CD14-positive monocyte (primary cell): ENCODE data around the gene TRAPPC11. TPM values are rescaled to one million over a fixed set of nuclear protein-coding genes. Genes with fewer than 3 reads are reported as not detected.
A peak's percentile ranks its signal among the peaks of the same experiment; 100 is the strongest.

Experiments
- DNase-seq, 3 donors: peaks; one replicate each; pipeline ENCODE4 v3.0.0-alpha.2; 2011 to 2022
- H2AFZ ChIP-seq: 2 replicates; pipeline ENCODE4 v1.6.0; 2012; ENCODE audit warnings: mild to moderate bottlenecking, low read depth, low read length, inconsistent platforms; ENCODE audit not compliant: insufficient read depth, poor library complexity, severe bottlenecking
- H3K27ac ChIP-seq, 2 donors: 1 replicate in 1 of 2; 2 replicates in 1 of 2; pipeline ENCODE4 v1.5.1; 2012 to 2013; ENCODE audit warnings: low read length in 2 of 2, control low read depth in 1 of 2, inconsistent platforms in 1 of 2, low read depth in 1 of 2, mild to moderate bottlenecking in 1 of 2
- H3K27me3 ChIP-seq, 2 donors: one replicate each; pipeline versions ENCODE4 v1.6.0 to v1.6.1; 2011 to 2013; ENCODE audit warnings: low read length in 2 of 2; ENCODE audit not compliant: control insufficient read depth in 2 of 2, insufficient read depth in 2 of 2
- H3K36me3 ChIP-seq, 2 donors: replicated peaks in 1 of 2; 1 replicate in 1 of 2; 2 replicates in 1 of 2; pipeline versions ENCODE4 v1.5.1 to v1.6.1; 2012 to 2013; ENCODE audit warnings: low read length in 2 of 2, control low read depth in 1 of 2, inconsistent platforms in 1 of 2, mild to moderate bottlenecking in 1 of 2; ENCODE audit not compliant: insufficient read depth in 2 of 2, control insufficient read depth in 1 of 2
- H3K4me1 ChIP-seq, 2 donors: 1 replicate in 1 of 2; 2 replicates in 1 of 2; pipeline versions ENCODE4 v1.5.1 to v1.6.1; 2012 to 2013; ENCODE audit warnings: low read length in 2 of 2, control low read depth in 1 of 2, inconsistent platforms in 1 of 2, mild to moderate bottlenecking in 1 of 2, moderate library complexity in 1 of 2; ENCODE audit not compliant: insufficient read depth in 2 of 2, control insufficient read depth in 1 of 2
- H3K4me2 ChIP-seq: replicated peaks from 2 replicates; pipeline ENCODE3; 2012; ENCODE audit warnings: low read length, moderate library complexity, mild to moderate bottlenecking; ENCODE audit not compliant: poor library complexity, severe bottlenecking; ENCODE audit errors: extremely low read depth
- H3K4me3 ChIP-seq, 3 experiments: fragments of 200-600 bp in 1 of 3; sonication (generic) in 1 of 3; replicated peaks in 1 of 3; 1 replicate in 2 of 3; 2 replicates in 1 of 3; pipeline ENCODE4 v1.5.1; 2011 to 2013; ENCODE audit warnings: low read length in 3 of 3, mild to moderate bottlenecking in 3 of 3, control low read depth in 2 of 3, low read depth in 2 of 3, inconsistent platforms in 1 of 3, moderate library complexity in 1 of 3
- H3K79me2 ChIP-seq: 2 replicates; pipeline ENCODE4 v1.6.0; 2012; ENCODE audit warnings: mild to moderate bottlenecking, control low read depth, inconsistent platforms, low read length, moderate library complexity; ENCODE audit not compliant: insufficient read depth
- H3K9ac ChIP-seq: 2 replicates; pipeline ENCODE4 v1.6.0; 2017; ENCODE audit warnings: low read length, mild to moderate bottlenecking; ENCODE audit not compliant: insufficient read depth, poor library complexity, severe bottlenecking
- H3K9me3 ChIP-seq, 2 donors: replicated peaks in 1 of 2; 1 replicate in 1 of 2; 2 replicates in 1 of 2; pipeline versions ENCODE4 v1.5.1 to v1.6.1; 2012 to 2013; ENCODE audit warnings: low read length in 2 of 2, control low read depth in 1 of 2; ENCODE audit not compliant: control insufficient read depth in 1 of 2, insufficient read depth in 1 of 2
- H4K20me1 ChIP-seq: 2 replicates; pipeline ENCODE4 v1.6.0; 2012; ENCODE audit warnings: mild to moderate bottlenecking, low read length, control low read depth, moderate library complexity; ENCODE audit not compliant: insufficient read depth
- H3K27ac Mint-ChIP-seq, 7 donors: one replicate each; pipeline ENCODE4 v1.8.0; 2020; ENCODE audit warnings: mild to moderate bottlenecking in 7 of 7, mixed read lengths in 7 of 7, moderate library complexity in 6 of 7, inconsistent platforms in 2 of 7
- H3K27me3 Mint-ChIP-seq, 3 donors: one replicate each; pipeline ENCODE4 v1.8.0; 2021 to 2022; ENCODE audit warnings: low read depth in 3 of 3, mild to moderate bottlenecking in 3 of 3, mixed read lengths in 3 of 3, moderate library complexity in 3 of 3, inconsistent platforms in 1 of 3
- H3K36me3 Mint-ChIP-seq, 2 donors: one replicate each; pipeline ENCODE4 v1.8.0; 2020; ENCODE audit warnings: mixed read lengths in 2 of 2, inconsistent platforms in 1 of 2, mild to moderate bottlenecking in 1 of 2
- H3K4me1 Mint-ChIP-seq: one replicate; pipeline ENCODE4 v1.8.0; 2020; ENCODE audit warnings: mild to moderate bottlenecking, mixed read lengths
- H3K4me3 Mint-ChIP-seq, 2 donors: one replicate each; pipeline ENCODE4 v1.8.0; 2020; ENCODE audit warnings: mild to moderate bottlenecking in 2 of 2, mixed read lengths in 2 of 2, moderate library complexity in 1 of 2
- H3K9me3 Mint-ChIP-seq, 7 donors: one replicate each; pipeline ENCODE4 v1.8.0; 2020 to 2022; ENCODE audit warnings: mixed read lengths in 7 of 7, mild to moderate bottlenecking in 6 of 7, moderate library complexity in 6 of 7, inconsistent platforms in 2 of 7
- WGBS: methylation state at CpG from one replicate; pipeline ENCODE4 v1.1.5; 2013; ENCODE audit warnings: missing lambda C conversion rate; ENCODE audit not compliant: insufficient coverage; 5-methylcytosine and 5-hydroxymethylcytosine counted together
- intact Hi-C, 2 donors: fragments of 100-400 bp; cut with micrococcal nuclease; formaldehyde crosslinking; loops; one replicate each; pipeline versions ENCODE4 v1.15.0 to v1.15.1; 2023
- polyA plus RNA-seq, 3 donors: library from polyadenylated mRNA; depleted of rRNA in 1 of 3; unstranded in 2 of 3; stranded (reverse) in 1 of 3; fragments of 300-500 nt in 2 of 3; fragments of >200 nt in 1 of 3; fragmentation: Illumina TruSeq in 2 of 3; gene quantifications; 1 replicate in 2 of 3; 2 replicates in 1 of 3; pipeline ENCODE4 v1.2.3, GENCODE V29; 2012 to 2021
- TF ChIP-seq, protein P1 (sequence below): fragments of 200-600 bp; IDR thresholded peaks from one replicate; pipeline ENCODE4 v1.8.0; 2022; ENCODE audit warnings: antibody characterized with exemption, mild to moderate bottlenecking

TRAPPC11 gene
- polyA plus RNA-seq, 3 donors, result 18.4 to 30.7 (median 29.7) TPM

- peaks cover 67 to 89% of the 10 kb centered on the region in 2 donors for H3K36me3 Mint-ChIP-seq
- H3K4me1 Mint-ChIP-seq, result no peaks in the 10 kb centered on the region
- H3K27ac Mint-ChIP-seq, result peak overlapping the region in 1 of 7 donors; percentile 76
Measured at GRCh38 chr4:183688216-183688615, 29.1 kb downstream of the TRAPPC11 start.

DNA sequence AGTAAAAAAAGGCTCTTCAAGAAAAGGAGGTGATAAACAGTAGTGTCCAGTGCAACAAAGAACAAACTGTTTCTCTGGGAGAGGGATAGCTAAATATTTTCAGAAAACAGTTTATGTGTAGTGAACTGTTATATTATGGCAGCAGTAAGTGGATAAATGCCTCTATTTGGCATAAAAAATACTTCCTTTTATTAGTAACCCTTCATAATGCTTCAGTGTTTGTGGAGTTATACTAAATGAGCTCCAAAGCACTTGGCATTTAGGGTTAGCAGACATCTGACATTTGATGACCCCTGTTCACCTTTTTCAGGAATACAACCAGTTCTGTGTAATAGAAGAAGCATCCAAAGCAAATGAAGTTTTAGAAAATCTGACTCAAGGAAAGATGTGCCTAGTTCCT, 31.9 kb downstream of the TRAPPC11 start:
- Histone ChIP-seq H3K27ac (no peak overlapping the region), H3K9me3 (no peaks in the 10 kb centered on the region), H2AFZ (no peak overlapping the region), H3K79me2 (no peaks in the 10 kb centered on the region), H3K9ac (no peak overlapping the region), H3K27me3 (no peaks in the 10 kb centered on the region), H3K4me1 (no peaks in the 10 kb centered on the region), H4K20me1 (peaks cover 16% of the 10 kb centered on the region), H3K4me2 (no peak overlapping the region), H3K36me3 (peaks cover 91 to 95% of the 10 kb centered on the region in 2 donors), H3K4me3 (no peak overlapping the region)
- Mint-ChIP-seq H3K4me1 (no peaks in the 10 kb centered on the region), H3K36me3 (peaks cover 59 to 83% of the 10 kb centered on the region in 2 donors), H3K4me3 (no peak overlapping the region), H3K27ac (no peak overlapping the region), H3K9me3 (no peaks in the 10 kb centered on the region), H3K27me3 (peaks cover 0 to 2% (median 0%) of the 10 kb centered on the region in 3 donors)
- DNase-seq, result no peak
- TF ChIP-seq, protein P1, sequence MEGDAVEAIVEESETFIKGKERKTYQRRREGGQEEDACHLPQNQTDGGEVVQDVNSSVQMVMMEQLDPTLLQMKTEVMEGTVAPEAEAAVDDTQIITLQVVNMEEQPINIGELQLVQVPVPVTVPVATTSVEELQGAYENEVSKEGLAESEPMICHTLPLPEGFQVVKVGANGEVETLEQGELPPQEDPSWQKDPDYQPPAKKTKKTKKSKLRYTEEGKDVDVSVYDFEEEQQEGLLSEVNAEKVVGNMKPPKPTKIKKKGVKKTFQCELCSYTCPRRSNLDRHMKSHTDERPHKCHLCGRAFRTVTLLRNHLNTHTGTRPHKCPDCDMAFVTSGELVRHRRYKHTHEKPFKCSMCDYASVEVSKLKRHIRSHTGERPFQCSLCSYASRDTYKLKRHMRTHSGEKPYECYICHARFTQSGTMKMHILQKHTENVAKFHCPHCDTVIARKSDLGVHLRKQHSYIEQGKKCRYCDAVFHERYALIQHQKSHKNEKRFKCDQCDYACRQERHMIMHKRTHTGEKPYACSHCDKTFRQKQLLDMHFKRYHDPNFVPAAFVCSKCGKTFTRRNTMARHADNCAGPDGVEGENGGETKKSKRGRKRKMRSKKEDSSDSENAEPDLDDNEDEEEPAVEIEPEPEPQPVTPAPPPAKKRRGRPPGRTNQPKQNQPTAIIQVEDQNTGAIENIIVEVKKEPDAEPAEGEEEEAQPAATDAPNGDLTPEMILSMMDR, result no peak
- intact Hi-C loops, result loop anchor here in 1 of 2 donors (10.0 kb wide), 1 partner anchor 46 kb away; no protein-coding TSS in a partner anchor

More at GRCh38 chr4:183688216-183688615, 29.1 kb downstream of the TRAPPC11 start:
- Histone ChIP-seq H3K9ac (no peak overlapping the region), H3K27ac (no peak overlapping the region), H4K20me1 (peaks cover 16% of the 10 kb centered on the region), H3K27me3 (no peaks in the 10 kb centered on the region), H3K9me3 (no peaks in the 10 kb centered on the region), H3K36me3 (peaks cover 92 to 95% of the 10 kb centered on the region in 2 donors), H3K4me2 (no peak overlapping the region), H3K4me3 (no peak overlapping the region), H3K4me1 (no peaks in the 10 kb centered on the region), H3K79me2 (no peaks in the 10 kb centered on the region), H2AFZ (no peak overlapping the region)
- Mint-ChIP-seq H3K27me3 (peaks cover 0 to 2% (median 0%) of the 10 kb centered on the region in 3 donors), H3K9me3 (no peaks in the 10 kb centered on the region), H3K4me3 (no peak overlapping the region)
- 100% methylated on average over 4 of the region's 6 CpGs for WGBS
- no peak for DNase-seq
- intact Hi-C loops, result no loop called here
- TF ChIP-seq, protein P1, result no peak
